ENCODE measurements around the gene AZIN2. TPM values are rescaled to one million over a fixed set of nuclear protein-coding genes. Genes with fewer than 3 reads are reported as not detected.

Gene AZIN2
- total RNA-seq, 1 experiment from 2014 or later = 1.5 TPM

GRCh38 chr1:33153650-33154049 is 72.7 kb downstream of the AZIN2 start:
- H3K9me3 Mint-ChIP-seq (ENCODE audit: unreplicated experiment) = no peaks in the 10 kb centered on the region
- ChIA-PET POLR2A (no interaction called here), CTCF (no interaction called here)
- no peak overlapping the region for H3K4me3 Mint-ChIP-seq (ENCODE audit: unreplicated experiment)
- H3K27ac Mint-ChIP-seq (ENCODE audit: unreplicated experiment) = no peak overlapping the region
- Histone ChIP-seq H3K27me3 (replicated peaks; ENCODE audit: control insufficient read depth, insufficient read depth, low read length) (no peaks in the 10 kb centered on the region), H3K4me3 (ENCODE audit: low read depth, low read length) (no peak overlapping the region), H3K4me1 (peaks cover 18% of the 10 kb centered on the region), H3K36me3 (ENCODE audit: control insufficient read depth, insufficient read depth, low read length) (no peaks in the 10 kb centered on the region), H3K9me3 (no peaks in the 10 kb centered on the region)
- intact Hi-C loops (cut with micrococcal nuclease; ENCODE audit: unreplicated experiment) = no loop called here
- TF ChIP-seq, protein P1, sequence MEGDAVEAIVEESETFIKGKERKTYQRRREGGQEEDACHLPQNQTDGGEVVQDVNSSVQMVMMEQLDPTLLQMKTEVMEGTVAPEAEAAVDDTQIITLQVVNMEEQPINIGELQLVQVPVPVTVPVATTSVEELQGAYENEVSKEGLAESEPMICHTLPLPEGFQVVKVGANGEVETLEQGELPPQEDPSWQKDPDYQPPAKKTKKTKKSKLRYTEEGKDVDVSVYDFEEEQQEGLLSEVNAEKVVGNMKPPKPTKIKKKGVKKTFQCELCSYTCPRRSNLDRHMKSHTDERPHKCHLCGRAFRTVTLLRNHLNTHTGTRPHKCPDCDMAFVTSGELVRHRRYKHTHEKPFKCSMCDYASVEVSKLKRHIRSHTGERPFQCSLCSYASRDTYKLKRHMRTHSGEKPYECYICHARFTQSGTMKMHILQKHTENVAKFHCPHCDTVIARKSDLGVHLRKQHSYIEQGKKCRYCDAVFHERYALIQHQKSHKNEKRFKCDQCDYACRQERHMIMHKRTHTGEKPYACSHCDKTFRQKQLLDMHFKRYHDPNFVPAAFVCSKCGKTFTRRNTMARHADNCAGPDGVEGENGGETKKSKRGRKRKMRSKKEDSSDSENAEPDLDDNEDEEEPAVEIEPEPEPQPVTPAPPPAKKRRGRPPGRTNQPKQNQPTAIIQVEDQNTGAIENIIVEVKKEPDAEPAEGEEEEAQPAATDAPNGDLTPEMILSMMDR (IDR thresholded peaks at IDR 0.05; ENCODE audit: insufficient read depth in 1 of 2, low read depth in 1 of 2, low read length in 1 of 2, severe bottlenecking in 1 of 2, unreplicated experiment in 1 of 2) = no peak
- peaks cover 11% of the 10 kb centered on the region for H3K4me1 Mint-ChIP-seq (ENCODE audit: low read depth, unreplicated experiment)
- no peak for DNase-seq
- no peaks in the 10 kb centered on the region for H3K36me3 Mint-ChIP-seq (ENCODE audit: insufficient read depth, unreplicated experiment)
- no peaks in the 10 kb centered on the region for H3K27me3 Mint-ChIP-seq (ENCODE audit: insufficient read depth, unreplicated experiment)
- no TSS peak for BruUV-seq (replicated peaks)

GRCh38 chr1:33155877-33156538 is 75.1 kb downstream of the AZIN2 start:
- intact Hi-C loops (cut with micrococcal nuclease; ENCODE audit: unreplicated experiment) = no loop called here
- TF ChIP-seq, protein P1 (IDR thresholded peaks at IDR 0.05; ENCODE audit: insufficient read depth in 1 of 2, low read depth in 1 of 2, low read length in 1 of 2, severe bottlenecking in 1 of 2, unreplicated experiment in 1 of 2) = no peak
- H3K9me3 Mint-ChIP-seq (ENCODE audit: unreplicated experiment) = no peaks in the 10 kb centered on the region
- POLR2A ChIA-PET = no interaction called here
- H3K4me1 Mint-ChIP-seq (ENCODE audit: low read depth, unreplicated experiment) = no peaks in the 10 kb centered on the region
- no peaks in the 10 kb centered on the region for H3K27me3 ChIP-seq (replicated peaks; ENCODE audit: control insufficient read depth, insufficient read depth, low read length)
- BruUV-seq (replicated peaks) = no TSS peak
- H3K4me3 ChIP-seq (ENCODE audit: low read depth, low read length) = no peak overlapping the region
- H3K9me3 ChIP-seq = no peaks in the 10 kb centered on the region
- no peak overlapping the region for H3K4me3 Mint-ChIP-seq (ENCODE audit: unreplicated experiment)
- H3K27ac Mint-ChIP-seq (ENCODE audit: unreplicated experiment) = no peak overlapping the region
- no peak for DNase-seq
- H3K4me1 ChIP-seq = peaks cover 2% of the 10 kb centered on the region; the same call in 1 of the 2 replicates
- no peaks in the 10 kb centered on the region for H3K27me3 Mint-ChIP-seq (ENCODE audit: insufficient read depth, unreplicated experiment)
- H3K36me3 Mint-ChIP-seq (ENCODE audit: insufficient read depth, unreplicated experiment) = no peaks in the 10 kb centered on the region
- H3K36me3 ChIP-seq (ENCODE audit: control insufficient read depth, insufficient read depth, low read length) = no peaks in the 10 kb centered on the region
- CTCF ChIA-PET = no interaction called here

DNA sequence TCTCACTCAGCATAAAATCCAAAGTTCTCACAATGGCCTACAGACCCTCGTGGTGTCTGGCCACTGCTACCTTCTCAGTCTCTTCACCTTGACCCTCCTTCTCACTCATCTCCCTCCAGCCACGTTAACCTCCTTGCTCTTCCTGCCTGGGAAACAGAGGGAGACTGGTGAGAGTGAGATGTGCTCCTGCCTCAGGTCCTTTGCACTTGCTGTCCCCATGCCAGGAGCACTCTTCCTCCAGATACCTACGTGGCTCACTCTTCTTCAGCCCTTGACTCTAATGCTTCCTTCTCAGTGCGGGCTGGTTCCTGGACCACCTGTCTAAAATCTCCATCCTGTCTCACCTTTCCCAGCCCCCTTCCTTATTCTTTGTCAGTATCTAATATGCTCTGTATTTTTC is 76.2 kb downstream of the AZIN2 start:
- H3K27me3 Mint-ChIP-seq (ENCODE audit: insufficient read depth, unreplicated experiment) = no peaks in the 10 kb centered on the region
- H3K9me3 ChIP-seq = no peaks in the 10 kb centered on the region
- no peaks in the 10 kb centered on the region for H3K27me3 ChIP-seq (replicated peaks; ENCODE audit: control insufficient read depth, insufficient read depth, low read length)
- no peaks in the 10 kb centered on the region for H3K36me3 ChIP-seq (ENCODE audit: control insufficient read depth, insufficient read depth, low read length)
- TF ChIP-seq, protein P1 (IDR thresholded peaks at IDR 0.05; ENCODE audit: insufficient read depth in 1 of 2, low read depth in 1 of 2, low read length in 1 of 2, severe bottlenecking in 1 of 2, unreplicated experiment in 1 of 2) = no peak
- intact Hi-C loops (cut with micrococcal nuclease; ENCODE audit: unreplicated experiment) = no loop called here
- no peaks in the 10 kb centered on the region for H3K4me1 Mint-ChIP-seq (ENCODE audit: low read depth, unreplicated experiment)
- H3K27ac Mint-ChIP-seq (ENCODE audit: unreplicated experiment) = no peak overlapping the region
- ChIA-PET POLR2A (no interaction called here), CTCF (no interaction called here)
- BruUV-seq (replicated peaks) = no TSS peak
- no peak overlapping the region for H3K4me3 ChIP-seq (ENCODE audit: low read depth, low read length)
- H3K4me3 Mint-ChIP-seq (ENCODE audit: unreplicated experiment) = no peak overlapping the region
- no peaks in the 10 kb centered on the region for H3K9me3 Mint-ChIP-seq (ENCODE audit: unreplicated experiment)
- H3K36me3 Mint-ChIP-seq (ENCODE audit: insufficient read depth, unreplicated experiment) = no peaks in the 10 kb centered on the region
- no peaks in the 10 kb centered on the region for H3K4me1 ChIP-seq
- DNase-seq = no peak

Measured in Caco-2 (cell line).